HCT116 (cell line): ENCODE measurements around the gene CYP24A1. TPM values are rescaled to one million over a fixed set of nuclear protein-coding genes. Genes with fewer than 3 reads are reported as not detected.

Source experiments
- ATAC-seq: fragments of 200-7000 bp; cut with Tn5 transposase; 2 replicates; pipeline ENCODE4 v1.9.1; 2020; ENCODE audit warnings: mild to moderate bottlenecking, moderate library complexity
- BruUV-seq: library from RNA; stranded (reverse); fragments of 400-500 nt; replicated peaks from 2 replicates; lab custom pipeline; 2021; lab: Mats Ljungman, UMichigan
- CTCF ChIA-PET: fragments of 300-600 bp; sonication (Branson Sonifier 250); formaldehyde crosslinking; loops from one replicate; lab custom pipeline; 2021; ENCODE audit warnings: antibody characterized with exemption; lab: Charles Lee
- POLR2A ChIA-PET: fragments of 300-600, 350-600 bp; sonication (Branson Sonifier 250); formaldehyde crosslinking; loops from one replicate; lab custom pipeline; 2021; ENCODE audit warnings: antibody characterized with exemption; lab: Charles Lee
- RAD21 ChIA-PET, 2 experiments: fragments of 300-600 bp; sonication (Branson Sonifier 250); formaldehyde crosslinking; loops; one replicate each; lab custom pipeline; 2023; ENCODE audit warnings: low total read pairs in 2 of 2; ENCODE audit not compliant: uncharacterized antibody in 2 of 2, unreplicated experiment in 2 of 2, low non-redundant PET in 1 of 2; lab: Charles Lee
- DNase-seq: peaks from one replicate; pipeline ENCODE4 v3.0.0-alpha.2; 2010; ENCODE audit warnings: low read depth, low spot score
- H2AFZ ChIP-seq: fragments of 200-600 bp; shearing (Covaris generic), sonication (generic); 2 replicates; pipeline ENCODE4 v1.6.1; 2017; ENCODE audit warnings: low read depth, mixed run types, mixed read lengths, antibody characterized with exemption, low read length; ENCODE audit not compliant: poor library complexity, severe bottlenecking
- H3K27ac ChIP-seq: 2 replicates; pipeline ENCODE4 v1.5.1; 2012; ENCODE audit warnings: low read depth, low read length
- H3K27me3 ChIP-seq: fragments of 200-600 bp; sonication (generic); 2 replicates; pipeline ENCODE4 v1.6.1; 2016; ENCODE audit warnings: mixed run types, low read length, mixed read lengths; ENCODE audit not compliant: insufficient read depth
- H3K36me3 ChIP-seq, 2 experiments: fragments of 200-500 bp in 1 of 2; fragments of 200-600 bp in 1 of 2; sonication (Bioruptor generic) in 1 of 2; sonication (generic) in 1 of 2; 2 replicates each; pipeline versions ENCODE4 v1.5.1 to v1.6.1; 2014 to 2016; ENCODE audit warnings: low read length in 2 of 2, inconsistent platforms in 1 of 2, mixed read lengths in 1 of 2, mixed run types in 1 of 2; ENCODE audit not compliant: insufficient read depth in 2 of 2, control insufficient read depth in 1 of 2
- H3K4me1 ChIP-seq, 2 experiments: fragments of 200-600 bp in 1 of 2; sonication (generic) in 1 of 2; 2 replicates each; pipeline versions ENCODE4 v1.5.1 to v1.6.1; 2012 to 2017; ENCODE audit warnings: low read length in 2 of 2, inconsistent platforms in 1 of 2, mild to moderate bottlenecking in 1 of 2, mixed read lengths in 1 of 2, mixed run types in 1 of 2, moderate library complexity in 1 of 2; ENCODE audit not compliant: insufficient read depth in 2 of 2, control insufficient read depth in 1 of 2
- H3K4me2 ChIP-seq: fragments of 200-600 bp; sonication (generic); 2 replicates; pipeline ENCODE4 v1.6.1; 2017; ENCODE audit warnings: mixed run types, low read length, mixed read lengths
- H3K4me3 ChIP-seq, 2 experiments: fragments of 200-600 bp in 1 of 2; sonication (generic) in 1 of 2; replicated peaks in 1 of 2; 2 replicates each; pipeline ENCODE4 v1.5.1; 2011 to 2016; ENCODE audit warnings: low read length in 2 of 2, control low read depth in 1 of 2, low read depth in 1 of 2, mild to moderate bottlenecking in 1 of 2, mixed read lengths in 1 of 2, mixed run types in 1 of 2
- H3K79me2 ChIP-seq: fragments of 200-600 bp; sonication (generic); 2 replicates; pipeline ENCODE4 v1.6.1; 2017; ENCODE audit warnings: mild to moderate bottlenecking, mixed run types, low read length, moderate library complexity, mixed read lengths; ENCODE audit not compliant: insufficient read depth
- H3K9ac ChIP-seq: fragments of 200-600 bp; sonication (generic); 2 replicates; pipeline ENCODE4 v1.6.1; 2016; ENCODE audit warnings: low read length, mixed read lengths
- H3K9me2 ChIP-seq: fragments of 200-600 bp; sonication (generic), shearing (Covaris generic); 2 replicates; pipeline ENCODE4 v1.6.1; 2017; ENCODE audit warnings: mixed run types, mild to moderate bottlenecking, moderate library complexity; ENCODE audit not compliant: insufficient read depth
- H3K9me3 ChIP-seq, 2 experiments: fragments of 200-500 bp in 1 of 2; fragments of 200-600 bp in 1 of 2; sonication (Bioruptor generic) in 1 of 2; sonication (generic) in 1 of 2; 2 replicates each; pipeline ENCODE4 v1.6.1; 2014 to 2017; ENCODE audit warnings: low read length in 2 of 2, mixed read lengths in 2 of 2, inconsistent platforms in 1 of 2, low read depth in 1 of 2, mild to moderate bottlenecking in 1 of 2, mixed run types in 1 of 2, moderate library complexity in 1 of 2; ENCODE audit not compliant: control insufficient read depth in 1 of 2, insufficient read depth in 1 of 2
- H4K20me1 ChIP-seq: fragments of 200-600 bp; sonication (generic), shearing (Covaris generic); 2 replicates; pipeline ENCODE4 v1.6.1; 2017; ENCODE audit warnings: mixed run types, mild to moderate bottlenecking, moderate library complexity; ENCODE audit not compliant: insufficient read depth
- EGR1 ChIP-seq: IDR thresholded peaks from 2 replicates; pipeline ENCODE4 v1.6.1; 2012; ENCODE audit warnings: low read depth
- ELF1 ChIP-seq: IDR thresholded peaks from 2 replicates; pipeline ENCODE4 v1.6.1; 2012; ENCODE audit warnings: low read depth, borderline replicate concordance
- FOSL1 ChIP-seq: IDR thresholded peaks from 2 replicates; pipeline ENCODE4 v1.6.1; 2012; ENCODE audit warnings: low read depth
- MAX ChIP-seq: IDR thresholded peaks from 2 replicates; pipeline ENCODE4 v1.6.1; 2012
- REST ChIP-seq: IDR thresholded peaks from 2 replicates; pipeline ENCODE4 v1.6.1; 2012; ENCODE audit warnings: low read depth
- SIN3A ChIP-seq: IDR thresholded peaks from 2 replicates; pipeline ENCODE4 v1.6.1; 2012; ENCODE audit warnings: low read depth
- ZFX ChIP-seq: fragments of 450-650 bp; IDR thresholded peaks from 2 replicates; pipeline ENCODE4 v1.6.1; 2017
- intact Hi-C: fragments of 100-400 bp; cut with micrococcal nuclease; formaldehyde crosslinking; loops from 2 replicates; pipeline ENCODE4 v1.10.0; 2022
- total RNA-seq: library from RNA; stranded (reverse); gene quantifications from one replicate; pipeline ENCODE4 v1.2.1, GENCODE V29; 2021; ENCODE audit not compliant: unreplicated experiment

The CYP24A1 gene
- total RNA-seq, 1 experiment from 2014 or later = 267 TPM

- Histone ChIP-seq H2AFZ (no peak overlapping the region), H3K4me2 (no peak overlapping the region), H3K27ac (no peak overlapping the region), H3K9me3 (no peaks in the 10 kb centered on the region), H3K36me3 (no peaks in the 10 kb centered on the region), H3K4me1 (peaks cover 58 to 83% of the 10 kb centered on the region in 2 experiments), H3K4me3 (no peak overlapping the region), H3K9ac (no peak overlapping the region), H3K27me3 (no peaks in the 10 kb centered on the region), H3K79me2 (no peaks in the 10 kb centered on the region), H3K9me2 (no peaks in the 10 kb centered on the region), H4K20me1 (no peaks in the 10 kb centered on the region)
- intact Hi-C loops = no loop called here
- POLR2A ChIA-PET = interaction anchor here (1.3 kb wide), 1 partner anchor 10 kb away, joined by 3 read pairs; no protein-coding TSS in a partner anchor
- no peak for DNase-seq
- ATAC-seq = no peak
- no peak for TF ChIP-seq SIN3A
- TF ChIP-seq FOSL1 = no peak
- no peak for TF ChIP-seq EGR1
- TF ChIP-seq MAX = no peak
- no peak for TF ChIP-seq ELF1
- TF ChIP-seq REST = no peak
- no peak for TF ChIP-seq ZFX
- RAD21 ChIA-PET = no interaction called here
- BruUV-seq = no TSS peak
- CTCF ChIA-PET = no interaction called here
Observed at GRCh38 chr20:54129350-54129749, 44.4 kb downstream of the CYP24A1 start.
